AG08396 (cell line): ENCODE measurements around the gene ADIG.

Experiments used
- DNase-seq: peaks from one replicate; pipeline ENCODE4 v3.0.0; 2012; ENCODE audit warnings: low spot score, mixed read lengths

ADIG gene

GRCh38 chr20:38581013-38581412 lies at the start of gene ADIG:
Gene ADIG, plus strand, starts transcription at chr20:38581197. Its CDS starts 54 bp downstream, at chr20:38581251.
- DNase-seq: no peak

GRCh38 chr20:38534756-38535155 lies 46.2 kb upstream of the ADIG start:
- DNase-seq: no peak

- DNase-seq: no peak
Observed at GRCh38 chr20:38536310-38536709, 44.7 kb upstream of the ADIG start.

- DNase-seq: no peak
Observed at GRCh38 chr20:38537176-38537575, 43.8 kb upstream of the ADIG start.

- DNase-seq: no peak
Observed at GRCh38 chr20:38538789-38539188, 42.2 kb upstream of the ADIG start.

- DNase-seq: no peak
Observed at GRCh38 chr20:38543014-38543906, 37.7 kb upstream of the ADIG start.

- no peak for DNase-seq
Observed at GRCh38 chr20:38545771-38546170, 35.2 kb upstream of the ADIG start.

GRCh38 chr20:38547288-38548085 lies 33.5 kb upstream of the ADIG start:
- DNase-seq: no peak

- DNase-seq: no peak
Observed at GRCh38 chr20:38548356-38549083, 32.5 kb upstream of the ADIG start.

GRCh38 chr20:38550274-38550673 lies 30.7 kb upstream of the ADIG start:
- DNase-seq: no peak

- DNase-seq: no peak
Observed at GRCh38 chr20:38551056-38551626, 29.9 kb upstream of the ADIG start.

- DNase-seq: no peak
Observed at GRCh38 chr20:38554986-38555385, 26.0 kb upstream of the ADIG start.

GRCh38 chr20:38555395-38555794 lies 25.6 kb upstream of the ADIG start:
- no peak for DNase-seq

- DNase-seq: no peak
Observed at GRCh38 chr20:38557174-38557573, 23.8 kb upstream of the ADIG start.

- DNase-seq: no peak
Observed at GRCh38 chr20:38558596-38559360, 22.2 kb upstream of the ADIG start.

GRCh38 chr20:38559764-38560163 lies 21.2 kb upstream of the ADIG start:
- DNase-seq: no peak

GRCh38 chr20:38563802-38564431 lies 17.1 kb upstream of the ADIG start:
- DNase-seq: no peak

GRCh38 chr20:38564680-38565079 lies 16.3 kb upstream of the ADIG start:
- no peak for DNase-seq

GRCh38 chr20:38566036-38566598 lies 14.9 kb upstream of the ADIG start:
- DNase-seq: no peak

GRCh38 chr20:38569747-38570525 lies 11.1 kb upstream of the ADIG start:
- DNase-seq: no peak
